ENCODE measurements around the gene TRMT6. TPM values are rescaled to one million over a fixed set of nuclear protein-coding genes. Genes with fewer than 3 reads are reported as not detected.

The TRMT6 gene
- total RNA-seq, 2 donors from 2014 or later = 16.9 to 19.1 TPM

DNA sequence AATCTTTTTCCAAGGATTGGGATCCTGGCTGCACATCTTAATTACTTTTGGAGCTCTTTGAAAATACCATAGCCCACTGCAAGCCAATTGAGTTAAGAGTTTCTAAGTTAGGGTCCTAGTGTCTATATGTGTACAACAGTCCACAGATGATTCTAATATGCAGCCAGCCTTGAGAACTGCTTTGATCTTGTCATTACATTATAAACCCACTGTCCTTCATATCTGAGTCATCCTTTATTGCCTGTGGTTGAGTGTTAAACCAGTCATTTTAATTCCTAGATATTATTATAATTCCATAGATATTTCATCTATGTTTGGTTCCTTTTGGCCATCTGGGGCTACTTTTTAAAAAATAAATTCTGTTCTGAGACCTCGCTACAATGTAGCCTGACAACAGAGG is 24.2 kb upstream of the TRMT6 start:
- H3K9me3 ChIP-seq (ENCODE audit: control insufficient read depth, low read length) = no peaks in the 10 kb centered on the region
- WGBS, 2 experiments (ENCODE audit: insufficient coverage in 1 of 2, insufficient read length in 1 of 2) = 83 to 90% methylated on average over 1 of the region's 1 CpG
- DNase-seq = no peak
- H3K9ac ChIP-seq (ENCODE audit: extremely low read depth, low read length, poor library complexity, severe bottlenecking) = no peak overlapping the region
- no peak overlapping the region for H3K4me3 ChIP-seq (ENCODE audit: low read length)
- TF ChIP-seq CTCF (conservative IDR thresholded peaks at IDR 0.05) = no peak
- no peaks in the 10 kb centered on the region for H3K4me1 Mint-ChIP-seq
- peaks cover 69% of the 10 kb centered on the region for H3K36me3 Mint-ChIP-seq (ENCODE audit: low read depth)
- H3K36me3 ChIP-seq (ENCODE audit: control insufficient read depth, insufficient read depth, low read length) = peaks cover 82% of the 10 kb centered on the region
- no peak overlapping the region for H3K27ac Mint-ChIP-seq
- H3K27me3 ChIP-seq (ENCODE audit: control insufficient read depth, insufficient read depth, low read length, poor library complexity, severe bottlenecking) = no peaks in the 10 kb centered on the region
- no peak overlapping the region for H3K27ac ChIP-seq (ENCODE audit: low read depth, low read length)
- H3K4me1 ChIP-seq (ENCODE audit: control insufficient read depth, insufficient read depth, low read length) = no peaks in the 10 kb centered on the region
- no peaks in the 10 kb centered on the region for H3K9me3 Mint-ChIP-seq
- no peak overlapping the region for H3K4me3 Mint-ChIP-seq
- H3K27me3 Mint-ChIP-seq (ENCODE audit: insufficient read depth) = peaks cover 16% of the 10 kb centered on the region

DNA sequence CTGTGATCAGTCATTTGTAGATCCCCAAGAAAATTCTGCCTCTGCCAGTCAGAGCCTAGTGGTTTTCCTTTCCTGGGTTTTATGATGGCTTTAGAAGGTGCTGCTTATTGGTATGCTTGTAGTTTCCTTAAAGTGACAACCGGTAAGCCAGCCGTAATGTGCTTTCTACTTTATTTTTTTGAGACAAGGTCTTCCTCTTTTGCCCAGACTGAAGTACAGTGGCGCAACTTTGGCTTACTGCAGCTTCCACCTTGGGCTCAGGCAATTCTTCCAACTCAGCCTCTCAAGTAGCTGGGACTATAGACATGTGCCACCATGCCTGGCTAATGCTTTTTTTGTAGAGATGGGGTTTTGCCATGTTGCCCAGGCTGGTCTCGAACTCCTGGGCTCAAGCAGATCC is 23.6 kb upstream of the TRMT6 start:
- H3K27me3 ChIP-seq (ENCODE audit: control insufficient read depth, insufficient read depth, low read length, poor library complexity, severe bottlenecking) = no peaks in the 10 kb centered on the region
- H3K27me3 Mint-ChIP-seq (ENCODE audit: insufficient read depth) = peaks cover 22% of the 10 kb centered on the region
- no peak overlapping the region for H3K4me3 Mint-ChIP-seq
- H3K9me3 Mint-ChIP-seq = no peaks in the 10 kb centered on the region
- H3K9ac ChIP-seq (ENCODE audit: extremely low read depth, low read length, poor library complexity, severe bottlenecking) = no peak overlapping the region
- no peak overlapping the region for H3K4me3 ChIP-seq (ENCODE audit: low read length)
- DNase-seq = no peak
- peaks cover 1% of the 10 kb centered on the region for H3K4me1 Mint-ChIP-seq
- H3K9me3 ChIP-seq (ENCODE audit: control insufficient read depth, low read length) = no peaks in the 10 kb centered on the region
- TF ChIP-seq CTCF (conservative IDR thresholded peaks at IDR 0.05) = no peak
- H3K27ac Mint-ChIP-seq = no peak overlapping the region
- H3K4me1 ChIP-seq (ENCODE audit: control insufficient read depth, insufficient read depth, low read length) = no peaks in the 10 kb centered on the region
- H3K27ac ChIP-seq (ENCODE audit: low read depth, low read length) = no peak overlapping the region
- peaks cover 81% of the 10 kb centered on the region for H3K36me3 ChIP-seq (ENCODE audit: control insufficient read depth, insufficient read depth, low read length)
- 86 to 95% methylated on average over 1 to 4 of the region's 4 CpGs for WGBS, 2 experiments (ENCODE audit: insufficient coverage in 1 of 2, insufficient read length in 1 of 2)
- peaks cover 65% of the 10 kb centered on the region for H3K36me3 Mint-ChIP-seq (ENCODE audit: low read depth)

DNA sequence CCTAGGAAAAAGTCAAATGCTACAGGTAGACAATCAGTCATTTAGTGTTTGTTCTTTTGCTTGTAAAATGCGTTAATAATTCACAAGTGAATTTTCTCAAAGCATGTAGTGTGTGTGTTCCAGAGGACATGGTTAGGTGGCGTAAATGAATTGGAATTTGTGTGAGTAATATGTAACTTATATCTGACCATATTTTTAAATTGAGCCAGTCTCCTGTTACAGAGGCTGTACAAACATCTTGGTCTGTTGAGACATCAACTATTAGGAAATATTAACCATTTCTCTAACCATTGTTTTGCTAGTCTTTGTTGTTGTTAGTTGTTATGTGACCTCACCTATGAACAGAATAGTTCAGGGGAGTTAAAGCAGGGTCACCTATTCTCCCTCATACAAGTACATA is 22.8 kb upstream of the TRMT6 start:
- no peaks in the 10 kb centered on the region for H3K9me3 Mint-ChIP-seq
- Histone ChIP-seq H3K36me3 (ENCODE audit: control insufficient read depth, insufficient read depth, low read length) (peaks cover 80% of the 10 kb centered on the region), H3K27ac (ENCODE audit: low read depth, low read length) (no peak overlapping the region), H3K27me3 (ENCODE audit: control insufficient read depth, insufficient read depth, low read length, poor library complexity, severe bottlenecking) (no peaks in the 10 kb centered on the region), H3K4me1 (ENCODE audit: control insufficient read depth, insufficient read depth, low read length) (no peaks in the 10 kb centered on the region), H3K4me3 (ENCODE audit: low read length) (no peak overlapping the region), H3K9ac (ENCODE audit: extremely low read depth, low read length, poor library complexity, severe bottlenecking) (no peak overlapping the region), H3K9me3 (ENCODE audit: control insufficient read depth, low read length) (no peaks in the 10 kb centered on the region)
- H3K36me3 Mint-ChIP-seq (ENCODE audit: low read depth) = peaks cover 64% of the 10 kb centered on the region
- TF ChIP-seq CTCF (conservative IDR thresholded peaks at IDR 0.05) = no peak
- H3K27me3 Mint-ChIP-seq (ENCODE audit: insufficient read depth) = peaks cover 25% of the 10 kb centered on the region
- no peak overlapping the region for H3K27ac Mint-ChIP-seq
- no peak for DNase-seq
- peaks cover 3% of the 10 kb centered on the region for H3K4me1 Mint-ChIP-seq
- 86 to 98% methylated on average over 1 to 2 of the region's 2 CpGs for WGBS, 2 experiments (ENCODE audit: insufficient coverage in 1 of 2, insufficient read length in 1 of 2)
- H3K4me3 Mint-ChIP-seq = no peak overlapping the region
